Nephron (organoid): Measurements from ENCODE around the gene SNORC.
"Not testable (repeated sequence)": the region's sequence is repeated elsewhere in the genome, so short reads cannot be mapped to it uniquely, and the experiment has no call there.

Source experiments
- H3K27ac Mint-ChIP-seq, 3 experiments: 2 replicates each; pipeline ENCODE4 v1.8.0; 2020; ENCODE audit warnings: mixed read lengths in 3 of 3, mild to moderate bottlenecking in 2 of 3, moderate library complexity in 1 of 3
- H3K27me3 Mint-ChIP-seq: 2 replicates; pipeline ENCODE4 v1.8.0; 2021; ENCODE audit warnings: low read depth, mild to moderate bottlenecking, moderate library complexity, mixed read lengths
- H3K36me3 Mint-ChIP-seq: 2 replicates; pipeline ENCODE4 v1.8.0; 2020; ENCODE audit warnings: low read depth, mixed read lengths
- H3K4me1 Mint-ChIP-seq: 2 replicates; pipeline ENCODE4 v1.8.0; 2020; ENCODE audit warnings: mixed read lengths
- H3K4me3 Mint-ChIP-seq, 3 experiments: 2 replicates each; pipeline ENCODE4 v1.8.0; 2020; ENCODE audit warnings: mild to moderate bottlenecking in 3 of 3, mixed read lengths in 3 of 3, moderate library complexity in 2 of 3
- H3K9me3 Mint-ChIP-seq: 2 replicates; pipeline ENCODE4 v1.8.0; 2020; ENCODE audit warnings: mixed read lengths
- CTCF ChIP-seq, 3 experiments: fragments of 200-600 bp; sonication (generic); IDR thresholded peaks; one replicate each; pipeline ENCODE4 v1.5.0; 2021; ENCODE audit warnings: antibody characterized with exemption in 3 of 3; ENCODE audit not compliant: unreplicated experiment in 3 of 3

SNORC gene

GRCh38 chr2:232901736-232902578 lies 31.9 kb downstream of the SNORC start:
- no peak overlapping the region for H3K27ac Mint-ChIP-seq
- H3K27me3 Mint-ChIP-seq: no peaks in the 10 kb centered on the region
- no peaks in the 10 kb centered on the region for H3K4me1 Mint-ChIP-seq
- no peaks in the 10 kb centered on the region for H3K9me3 Mint-ChIP-seq
- TF ChIP-seq CTCF (IDR thresholded peaks at IDR 0.05; ENCODE audit: unreplicated experiment in 3 of 3): no peak
- H3K4me3 Mint-ChIP-seq: no peak overlapping the region
- H3K36me3 Mint-ChIP-seq: no peaks in the 10 kb centered on the region

GRCh38 chr2:232903989-232904388 lies 33.9 kb downstream of the SNORC start:
- no peaks in the 10 kb centered on the region for H3K4me1 Mint-ChIP-seq
- TF ChIP-seq CTCF (IDR thresholded peaks at IDR 0.05; ENCODE audit: unreplicated experiment in 3 of 3): no peak
- no peaks in the 10 kb centered on the region for H3K9me3 Mint-ChIP-seq
- no peak overlapping the region for H3K4me3 Mint-ChIP-seq
- H3K27ac Mint-ChIP-seq: no peak overlapping the region
- H3K27me3 Mint-ChIP-seq: no peaks in the 10 kb centered on the region
- no peaks in the 10 kb centered on the region for H3K36me3 Mint-ChIP-seq

GRCh38 chr2:232906867-232907717 lies 37.0 kb downstream of the SNORC start:
- Mint-ChIP-seq H3K9me3 (peaks cover 16% of the 10 kb centered on the region), H3K27ac (peak overlapping the region in 1 of 3 experiments; percentile 41)
- H3K36me3 Mint-ChIP-seq, H3K4me3 Mint-ChIP-seq, H3K27me3 Mint-ChIP-seq, H3K4me1 Mint-ChIP-seq: not testable (repeated sequence)

- not testable (repeated sequence) for H3K4me3 Mint-ChIP-seq, H3K27ac Mint-ChIP-seq, H3K4me1 Mint-ChIP-seq, H3K36me3 Mint-ChIP-seq, H3K27me3 Mint-ChIP-seq
- peaks cover 19% of the 10 kb centered on the region for H3K9me3 Mint-ChIP-seq
Observed at GRCh38 chr2:232907718-232908085, 37.6 kb downstream of the SNORC start.

- H3K27ac Mint-ChIP-seq: no peak overlapping the region
- no peak for TF ChIP-seq CTCF (IDR thresholded peaks at IDR 0.05; ENCODE audit: unreplicated experiment in 3 of 3)
- H3K27me3 Mint-ChIP-seq: no peaks in the 10 kb centered on the region
Observed at GRCh38 chr2:232908695-232909094, 38.6 kb downstream of the SNORC start.

GRCh38 chr2:232910376-232910775 lies 40.3 kb downstream of the SNORC start:
- Mint-ChIP-seq H3K4me3 (no peak overlapping the region), H3K27me3 (no peaks in the 10 kb centered on the region), H3K36me3 (peaks cover 4% of the 10 kb centered on the region), H3K9me3 (peaks cover 25% of the 10 kb centered on the region), H3K4me1 (no peaks in the 10 kb centered on the region), H3K27ac (no peak overlapping the region)
- no peak for TF ChIP-seq CTCF (IDR thresholded peaks at IDR 0.05; ENCODE audit: unreplicated experiment in 3 of 3)

More at GRCh38 chr2:232908695-232909094, 38.6 kb downstream of the SNORC start:
- Mint-ChIP-seq H3K4me3 (no peak overlapping the region), H3K4me1 (no peaks in the 10 kb centered on the region), H3K9me3 (peaks cover 25% of the 10 kb centered on the region), H3K36me3 (peaks cover 4% of the 10 kb centered on the region)
